Muscle of leg (tissue), 11 donors: ENCODE measurements around the gene XPC. TPM values are rescaled to one million over a fixed set of nuclear protein-coding genes. Genes with fewer than 3 reads are reported as not detected.

ENCODE experiments used
- DNase-seq: peaks from one replicate; pipeline ENCODE4 v3.0.0; 2013
- H3K27ac ChIP-seq: one replicate; pipeline ENCODE4 v1.5.1; 2013; ENCODE audit warnings: mild to moderate bottlenecking, low read length, control low read depth
- H3K27me3 ChIP-seq: one replicate; pipeline ENCODE4 v1.6.1; 2013; ENCODE audit warnings: low read length; ENCODE audit not compliant: control insufficient read depth, insufficient read depth
- H3K36me3 ChIP-seq: one replicate; pipeline ENCODE4 v1.6.1; 2013; ENCODE audit warnings: low read length; ENCODE audit not compliant: control insufficient read depth, insufficient read depth
- H3K4me1 ChIP-seq: one replicate; pipeline ENCODE4 v1.6.1; 2013; ENCODE audit warnings: low read length; ENCODE audit not compliant: control insufficient read depth, insufficient read depth
- H3K4me3 ChIP-seq: one replicate; pipeline ENCODE4 v1.5.1; 2013; ENCODE audit warnings: low read length, control low read depth
- H3K9me3 ChIP-seq: replicated peaks from 2 replicates; pipeline ENCODE4 v1.6.1; 2013; ENCODE audit warnings: low read depth, low read length; ENCODE audit not compliant: control insufficient read depth
- WGBS: methylation state at CpG from one replicate; pipeline ENCODE4 v1.1.5; 2013; ENCODE audit warnings: missing lambda C conversion rate; ENCODE audit not compliant: insufficient coverage; 5-methylcytosine and 5-hydroxymethylcytosine counted together
- polyA plus RNA-seq, 8 donors: library from polyadenylated mRNA; unstranded; fragments of 120-200 nt; gene quantifications; one replicate each; pipeline versions ENCODE4 v1.2.1 to v1.2.3, GENCODE V29; 2013; ENCODE audit warnings: inconsistent platforms in 1 of 8, low replicate concordance in 1 of 8; ENCODE audit not compliant: insufficient read length in 8 of 8, insufficient read depth in 1 of 8
- total RNA-seq: library from RNA; stranded (reverse); fragments of 120-200 nt; gene quantifications from one replicate; pipeline ENCODE4 v1.2.4, GENCODE V29; 2013

The XPC gene
- total and polyA plus RNA-seq, 9 donors, result 15.7 to 21.3 (median 17.9) TPM

- Histone ChIP-seq H3K4me1 (no peaks in the 10 kb centered on the region), H3K4me3 (no peak overlapping the region), H3K27ac (no peak overlapping the region), H3K36me3 (peaks cover 64% of the 10 kb centered on the region), H3K27me3 (no peaks in the 10 kb centered on the region), H3K9me3 (peaks cover 13% of the 10 kb centered on the region)
- WGBS, result 94% methylated on average over 14 of the region's 14 CpGs
- no peak for DNase-seq
These were observed 20.0 kb downstream of the XPC start for GRCh38 chr3:14158370-14158769.

GRCh38 chr3:14157951-14158350, 20.4 kb downstream of the XPC start:
- Histone ChIP-seq H3K4me3 (no peak overlapping the region), H3K36me3 (peaks cover 66% of the 10 kb centered on the region), H3K9me3 (peaks cover 13% of the 10 kb centered on the region), H3K4me1 (no peaks in the 10 kb centered on the region), H3K27me3 (no peaks in the 10 kb centered on the region), H3K27ac (no peak overlapping the region)
- DNase-seq, result no peak
- WGBS, result 97% methylated on average over 9 of the region's 9 CpGs

GRCh38 chr3:14156843-14157561, 21.4 kb downstream of the XPC start:
- DNase-seq, result no peak
- H3K9me3 ChIP-seq, result peaks cover 9% of the 10 kb centered on the region
- no peaks in the 10 kb centered on the region for H3K27me3 ChIP-seq
- H3K4me1 ChIP-seq, result no peaks in the 10 kb centered on the region
- H3K4me3 ChIP-seq, result no peak overlapping the region
- WGBS, result 93% methylated on average over 6 of the region's 13 CpGs
- H3K36me3 ChIP-seq, result peaks cover 69% of the 10 kb centered on the region
- H3K27ac ChIP-seq, result no peak overlapping the region

- peaks cover 4% of the 10 kb centered on the region for H3K9me3 ChIP-seq
- no peak for DNase-seq
- WGBS, result 97% methylated on average over 7 of the region's 7 CpGs
- H3K36me3 ChIP-seq, result peaks cover 72% of the 10 kb centered on the region
- H3K27me3 ChIP-seq, result no peaks in the 10 kb centered on the region
- H3K4me1 ChIP-seq, result no peaks in the 10 kb centered on the region
- no peak overlapping the region for H3K27ac ChIP-seq
- H3K4me3 ChIP-seq, result no peak overlapping the region
These were observed 22.2 kb downstream of the XPC start for GRCh38 chr3:14156201-14156600.

- H3K27me3 ChIP-seq, result no peaks in the 10 kb centered on the region
- 81% methylated on average over 6 of the region's 7 CpGs for WGBS
- no peak for DNase-seq
These were observed 23.4 kb downstream of the XPC start for GRCh38 chr3:14154895-14155440.

GRCh38 chr3:14154276-14154675, 24.1 kb downstream of the XPC start:
- Histone ChIP-seq H3K27me3 (no peaks in the 10 kb centered on the region), H3K27ac (no peak overlapping the region), H3K4me1 (no peaks in the 10 kb centered on the region), H3K36me3 (peaks cover 68% of the 10 kb centered on the region), H3K4me3 (no peak overlapping the region), H3K9me3 (no peaks in the 10 kb centered on the region)
- no peak for DNase-seq
- WGBS, result 96% methylated on average over 4 of the region's 5 CpGs

More at GRCh38 chr3:14154895-14155440, 23.4 kb downstream of the XPC start:
- Histone ChIP-seq H3K36me3 (peaks cover 70% of the 10 kb centered on the region), H3K4me3 (no peak overlapping the region), H3K9me3 (no peaks in the 10 kb centered on the region), H3K4me1 (no peaks in the 10 kb centered on the region), H3K27ac (no peak overlapping the region)

GRCh38 chr3:14153663-14154062, 24.7 kb downstream of the XPC start:
- Histone ChIP-seq H3K27me3 (no peaks in the 10 kb centered on the region), H3K36me3 (peaks cover 64% of the 10 kb centered on the region), H3K4me3 (no peak overlapping the region), H3K4me1 (no peaks in the 10 kb centered on the region), H3K9me3 (no peaks in the 10 kb centered on the region), H3K27ac (no peak overlapping the region)
- DNase-seq, result no peak
- WGBS, result 90% methylated on average over 3 of the region's 6 CpGs

GRCh38 chr3:14152963-14153355, 25.4 kb downstream of the XPC start:
- Histone ChIP-seq H3K36me3 (peaks cover 64% of the 10 kb centered on the region), H3K27ac (no peak overlapping the region), H3K27me3 (no peaks in the 10 kb centered on the region), H3K4me1 (no peaks in the 10 kb centered on the region), H3K9me3 (no peaks in the 10 kb centered on the region), H3K4me3 (no peak overlapping the region)
- no peak for DNase-seq
- 76% methylated on average over 4 of the region's 4 CpGs for WGBS

GRCh38 chr3:14152233-14152962, 26.0 kb downstream of the XPC start:
- no peak overlapping the region for H3K27ac ChIP-seq
- H3K27me3 ChIP-seq, result no peaks in the 10 kb centered on the region
- H3K36me3 ChIP-seq, result peaks cover 64% of the 10 kb centered on the region
- no peak for DNase-seq
- no peaks in the 10 kb centered on the region for H3K9me3 ChIP-seq
- no peaks in the 10 kb centered on the region for H3K4me1 ChIP-seq
- 63% methylated on average over 6 of the region's 11 CpGs for WGBS
- no peak overlapping the region for H3K4me3 ChIP-seq

GRCh38 chr3:14151471-14152083, 26.8 kb downstream of the XPC start:
- Histone ChIP-seq H3K27me3 (no peaks in the 10 kb centered on the region), H3K4me1 (peaks cover 2% of the 10 kb centered on the region), H3K4me3 (no peak overlapping the region), H3K27ac (no peak overlapping the region), H3K9me3 (no peaks in the 10 kb centered on the region), H3K36me3 (peaks cover 62% of the 10 kb centered on the region)
- WGBS, result 80% methylated on average over 7 of the region's 12 CpGs
- no peak for DNase-seq
